NT2/D1 (cell line): ENCODE measurements around the gene GRIK1.

Experiments
- SUZ12 ChIP-seq: IDR thresholded peaks from 2 replicates; pipeline ENCODE4 v1.6.1; 2011; ENCODE audit not compliant: insufficient read length, insufficient read depth; ENCODE audit errors: extremely low read depth
- YY1 ChIP-seq: IDR thresholded peaks from 2 replicates; pipeline ENCODE4 v1.6.1; 2011; ENCODE audit not compliant: insufficient read length, insufficient read depth
- ZNF274 ChIP-seq: IDR thresholded peaks from 2 replicates; pipeline ENCODE4 v1.6.1; 2011; ENCODE audit warnings: mild to moderate bottlenecking, low read depth, low read length

- no peak for TF ChIP-seq YY1
- no peak for TF ChIP-seq SUZ12
- TF ChIP-seq ZNF274: no peak
These were observed 227.0 kb downstream of the GRIK1 start for GRCh38 chr21:29712818-29713217.
